ENCODE results near the gene KMT2D.

- TF ChIP-seq RAD21 (IDR thresholded peaks at IDR 0.05; ENCODE audit: low read length) (no peak), EZH2phosphoT487 (IDR thresholded peaks at IDR 0.05; ENCODE audit: borderline replicate concordance, low read depth) (no peak), IRF3 (IDR thresholded peaks at IDR 0.05; ENCODE audit: low read depth, low read length) (no peak), CTCF (IDR thresholded peaks at IDR 0.05) (no peak), MXI1 (IDR thresholded peaks at IDR 0.05; ENCODE audit: low read depth, low read length) (no peak), POLR2AphosphoS5 (IDR thresholded peaks at IDR 0.05; ENCODE audit: low read depth, low read length) (no peak), MAX (IDR thresholded peaks at IDR 0.05; ENCODE audit: low read depth) (no peak), SMC3 (IDR thresholded peaks at IDR 0.05; ENCODE audit: low read depth, low read length) (no peak), YY1 (IDR thresholded peaks at IDR 0.05; ENCODE audit: low read depth) (no peak), RXRA (IDR thresholded peaks at IDR 0.05; ENCODE audit: borderline replicate concordance, low read depth) (no peak)
- TF ChIP-seq, protein P1, sequence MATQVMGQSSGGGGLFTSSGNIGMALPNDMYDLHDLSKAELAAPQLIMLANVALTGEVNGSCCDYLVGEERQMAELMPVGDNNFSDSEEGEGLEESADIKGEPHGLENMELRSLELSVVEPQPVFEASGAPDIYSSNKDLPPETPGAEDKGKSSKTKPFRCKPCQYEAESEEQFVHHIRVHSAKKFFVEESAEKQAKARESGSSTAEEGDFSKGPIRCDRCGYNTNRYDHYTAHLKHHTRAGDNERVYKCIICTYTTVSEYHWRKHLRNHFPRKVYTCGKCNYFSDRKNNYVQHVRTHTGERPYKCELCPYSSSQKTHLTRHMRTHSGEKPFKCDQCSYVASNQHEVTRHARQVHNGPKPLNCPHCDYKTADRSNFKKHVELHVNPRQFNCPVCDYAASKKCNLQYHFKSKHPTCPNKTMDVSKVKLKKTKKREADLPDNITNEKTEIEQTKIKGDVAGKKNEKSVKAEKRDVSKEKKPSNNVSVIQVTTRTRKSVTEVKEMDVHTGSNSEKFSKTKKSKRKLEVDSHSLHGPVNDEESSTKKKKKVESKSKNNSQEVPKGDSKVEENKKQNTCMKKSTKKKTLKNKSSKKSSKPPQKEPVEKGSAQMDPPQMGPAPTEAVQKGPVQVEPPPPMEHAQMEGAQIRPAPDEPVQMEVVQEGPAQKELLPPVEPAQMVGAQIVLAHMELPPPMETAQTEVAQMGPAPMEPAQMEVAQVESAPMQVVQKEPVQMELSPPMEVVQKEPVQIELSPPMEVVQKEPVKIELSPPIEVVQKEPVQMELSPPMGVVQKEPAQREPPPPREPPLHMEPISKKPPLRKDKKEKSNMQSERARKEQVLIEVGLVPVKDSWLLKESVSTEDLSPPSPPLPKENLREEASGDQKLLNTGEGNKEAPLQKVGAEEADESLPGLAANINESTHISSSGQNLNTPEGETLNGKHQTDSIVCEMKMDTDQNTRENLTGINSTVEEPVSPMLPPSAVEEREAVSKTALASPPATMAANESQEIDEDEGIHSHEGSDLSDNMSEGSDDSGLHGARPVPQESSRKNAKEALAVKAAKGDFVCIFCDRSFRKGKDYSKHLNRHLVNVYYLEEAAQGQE (IDR thresholded peaks at IDR 0.05; ENCODE audit: low read depth, low read length): no peak
- TF ChIP-seq, protein P2, sequence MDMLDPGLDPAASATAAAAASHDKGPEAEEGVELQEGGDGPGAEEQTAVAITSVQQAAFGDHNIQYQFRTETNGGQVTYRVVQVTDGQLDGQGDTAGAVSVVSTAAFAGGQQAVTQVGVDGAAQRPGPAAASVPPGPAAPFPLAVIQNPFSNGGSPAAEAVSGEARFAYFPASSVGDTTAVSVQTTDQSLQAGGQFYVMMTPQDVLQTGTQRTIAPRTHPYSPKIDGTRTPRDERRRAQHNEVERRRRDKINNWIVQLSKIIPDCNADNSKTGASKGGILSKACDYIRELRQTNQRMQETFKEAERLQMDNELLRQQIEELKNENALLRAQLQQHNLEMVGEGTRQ (IDR thresholded peaks at IDR 0.05; ENCODE audit: borderline replicate concordance, low read depth, low read length): no peak
Measured at GRCh38 chr12:49026678-49027480, 33.7 kb downstream of the KMT2D start.

All from SK-N-SH (cell line).